NCI-H345 (cell line): ENCODE results near the gene RHOD.

Source experiments
- DNase-seq: peaks from one replicate; lab custom pipeline; 2025; lab: John Stamatoyannopoulos, UW

RHOD gene

DNA sequence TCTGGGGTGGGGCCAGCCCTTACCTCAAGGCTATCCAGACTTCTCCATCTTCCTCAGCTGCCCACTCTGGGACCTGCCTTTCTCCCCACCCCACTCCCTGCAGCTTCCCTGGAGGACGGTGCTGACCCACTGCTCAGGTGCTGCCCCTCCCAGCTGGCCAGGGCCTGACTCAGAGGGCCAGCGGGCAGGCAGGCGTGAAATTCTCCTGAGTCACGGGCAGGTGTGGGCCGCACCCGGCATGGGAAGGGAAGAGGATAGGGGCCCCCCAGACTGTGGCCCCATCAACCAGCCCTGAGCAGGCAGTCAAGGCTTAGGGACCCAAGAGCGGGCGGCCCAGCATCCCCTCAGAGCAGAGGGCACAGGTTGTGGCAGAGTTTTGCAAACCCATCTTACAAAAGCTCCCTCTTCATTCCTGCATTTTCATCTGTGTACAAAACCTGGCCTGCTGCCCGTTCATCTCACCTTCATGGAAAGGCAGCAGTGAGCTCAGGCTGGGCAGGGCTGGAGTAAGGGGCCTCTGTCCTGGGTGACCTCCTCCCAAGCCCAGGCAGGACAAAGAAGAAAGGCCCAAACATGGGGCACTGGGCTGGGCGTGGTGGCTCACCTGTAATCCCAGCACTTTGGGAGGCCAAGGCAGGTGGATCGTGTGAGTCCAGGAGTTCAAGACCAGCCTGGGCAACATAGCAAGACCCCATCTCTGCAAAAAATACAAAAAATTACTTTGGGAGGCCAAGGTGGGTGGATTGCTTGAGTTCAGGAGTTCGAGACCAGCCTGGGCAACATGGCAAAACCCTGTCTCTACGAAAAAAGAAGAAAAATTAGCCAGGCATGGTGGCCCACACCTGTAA lies 6.1 kb downstream of the RHOD start:
- DNase-seq = no peak

DNA sequence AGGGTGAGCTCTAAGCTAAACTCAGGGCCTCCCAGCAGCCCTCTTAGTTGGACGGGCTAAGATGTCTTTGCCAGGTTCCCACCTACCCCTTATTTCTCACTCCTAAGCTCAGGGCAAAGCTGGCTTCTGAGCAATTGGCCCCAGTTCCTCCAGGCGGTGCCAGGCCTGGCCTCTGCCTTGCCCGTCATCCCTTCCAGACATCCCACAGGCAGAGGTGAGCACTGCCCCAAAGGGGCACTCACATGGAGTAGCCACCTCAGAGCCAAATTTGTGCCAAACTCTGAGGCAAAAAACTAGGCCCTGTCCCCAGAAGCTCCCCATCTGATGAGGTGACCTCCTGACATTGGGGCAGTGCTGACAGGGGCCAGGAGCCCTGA lies 9.7 kb downstream of the RHOD start:
- DNase-seq = no peak

DNA sequence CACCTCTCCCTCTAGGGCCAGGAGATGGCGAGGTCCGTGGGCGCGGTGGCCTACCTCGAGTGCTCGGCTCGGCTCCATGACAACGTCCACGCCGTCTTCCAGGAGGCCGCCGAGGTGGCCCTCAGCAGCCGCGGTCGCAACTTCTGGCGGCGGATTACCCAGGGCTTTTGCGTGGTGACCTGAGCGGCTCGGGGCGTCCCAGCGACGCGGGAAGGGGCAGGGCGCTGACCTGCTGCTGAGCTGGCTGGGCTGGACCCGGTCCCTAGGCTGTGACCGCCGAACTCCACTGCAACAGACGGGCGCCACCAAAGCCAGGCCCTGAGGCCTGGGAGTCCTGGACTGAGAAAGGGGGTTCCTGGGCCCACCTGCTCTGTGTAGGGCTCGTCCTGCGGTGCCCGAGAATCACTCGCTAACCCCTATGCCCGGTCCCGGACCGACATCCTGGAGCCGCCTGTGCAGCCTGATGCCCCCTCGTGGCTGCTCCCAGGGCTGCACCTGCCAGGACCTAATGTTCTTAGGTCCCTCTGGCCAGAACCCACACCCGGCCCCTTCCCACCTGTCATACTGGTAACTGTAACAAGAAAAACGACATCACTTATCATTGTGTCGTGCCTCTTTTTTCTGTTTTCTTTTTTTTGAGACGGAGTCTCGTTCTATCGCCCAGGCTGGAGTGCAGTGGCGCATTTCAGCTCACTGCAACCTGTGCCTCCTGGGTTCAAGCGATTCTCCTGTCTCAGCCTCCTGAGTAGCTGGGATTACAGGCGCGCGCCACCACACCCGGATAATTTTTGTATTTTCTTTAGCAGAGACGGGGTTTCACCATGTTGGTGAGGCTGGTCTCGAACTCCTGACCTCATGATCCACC lies 15.0 kb downstream of the RHOD start:
- DNase-seq = peak; percentile 24

DNA sequence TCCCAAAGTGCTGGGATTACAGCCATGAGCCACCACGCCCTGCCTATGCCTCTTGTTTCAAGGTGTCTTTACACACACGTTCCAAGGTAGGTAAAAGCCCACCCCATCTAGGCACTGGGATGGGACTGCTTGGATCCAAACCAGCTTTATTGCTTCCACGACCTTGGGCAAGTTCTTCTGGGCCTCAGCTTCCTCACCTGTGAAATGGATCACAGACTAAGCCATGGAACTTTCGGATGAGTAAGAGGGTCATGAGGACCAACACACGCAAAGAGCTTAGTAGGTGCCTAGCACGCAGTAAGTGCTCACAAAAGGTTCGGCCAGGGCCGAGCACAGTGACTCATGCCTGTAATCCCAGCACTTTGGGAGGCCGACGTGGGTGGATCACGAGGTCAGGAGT lies 15.6 kb downstream of the RHOD start:
- no peak for DNase-seq

DNA sequence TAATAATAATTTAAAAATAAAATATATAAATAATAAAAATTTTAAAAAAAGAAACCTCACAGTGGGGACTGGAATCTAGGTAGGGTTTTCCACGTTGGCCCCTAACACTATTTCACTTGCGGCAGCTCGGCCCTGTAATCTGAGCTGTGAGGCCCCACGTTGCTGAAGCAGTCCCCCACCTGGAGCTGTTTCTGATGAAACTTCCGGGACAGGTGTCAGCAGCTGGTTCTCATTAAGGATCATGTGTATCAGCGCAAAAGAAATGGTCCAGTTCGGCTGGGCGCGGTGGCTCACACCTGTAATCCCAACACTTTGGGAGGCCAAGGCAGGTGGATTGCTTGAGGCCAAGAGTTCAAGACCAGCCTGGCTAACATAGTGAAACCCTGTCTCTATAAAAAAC lies 17.3 kb downstream of the RHOD start:
- DNase-seq = no peak

GRCh38 chr11:67076202-67076601 lies 19.6 kb downstream of the RHOD start:
- no peak for DNase-seq

- no peak for DNase-seq
Measured at GRCh38 chr11:67079065-67079705, 22.5 kb downstream of the RHOD start.

DNA sequence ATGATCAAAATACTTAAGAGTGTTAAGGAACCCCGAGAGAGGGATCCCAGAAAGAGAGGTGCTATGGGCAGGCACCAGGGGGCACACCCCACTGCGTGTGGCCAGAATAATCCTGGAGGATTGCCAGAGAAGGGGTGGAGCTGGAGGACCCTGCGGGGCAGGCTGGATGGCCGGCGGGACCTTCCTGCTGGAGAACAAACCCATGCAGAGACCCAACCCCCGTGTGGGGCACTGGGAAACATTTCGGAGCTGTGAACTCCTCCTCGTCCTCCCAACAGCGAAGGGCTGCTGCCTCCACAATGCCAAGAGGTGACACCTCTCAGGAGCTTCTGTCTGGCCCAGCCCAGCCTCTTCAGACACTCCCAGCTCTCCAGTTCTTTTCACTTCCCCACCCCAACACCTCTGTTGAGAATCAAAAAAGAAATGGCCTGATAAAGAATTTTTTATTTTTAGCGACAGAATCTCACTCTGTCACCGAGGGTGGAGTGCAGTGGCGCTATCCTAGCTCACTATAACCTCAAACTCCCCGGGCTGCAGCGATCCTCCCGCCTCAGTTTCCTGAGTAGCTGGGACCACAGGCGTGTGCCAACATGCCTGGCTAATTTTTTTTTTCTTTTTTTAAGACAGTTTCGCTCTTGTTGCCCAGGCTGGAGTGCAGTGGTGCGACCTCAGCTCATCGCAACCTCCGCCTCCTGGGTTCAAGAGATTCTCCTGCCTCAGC lies 25.6 kb downstream of the RHOD start:
- DNase-seq = no peak

DNA sequence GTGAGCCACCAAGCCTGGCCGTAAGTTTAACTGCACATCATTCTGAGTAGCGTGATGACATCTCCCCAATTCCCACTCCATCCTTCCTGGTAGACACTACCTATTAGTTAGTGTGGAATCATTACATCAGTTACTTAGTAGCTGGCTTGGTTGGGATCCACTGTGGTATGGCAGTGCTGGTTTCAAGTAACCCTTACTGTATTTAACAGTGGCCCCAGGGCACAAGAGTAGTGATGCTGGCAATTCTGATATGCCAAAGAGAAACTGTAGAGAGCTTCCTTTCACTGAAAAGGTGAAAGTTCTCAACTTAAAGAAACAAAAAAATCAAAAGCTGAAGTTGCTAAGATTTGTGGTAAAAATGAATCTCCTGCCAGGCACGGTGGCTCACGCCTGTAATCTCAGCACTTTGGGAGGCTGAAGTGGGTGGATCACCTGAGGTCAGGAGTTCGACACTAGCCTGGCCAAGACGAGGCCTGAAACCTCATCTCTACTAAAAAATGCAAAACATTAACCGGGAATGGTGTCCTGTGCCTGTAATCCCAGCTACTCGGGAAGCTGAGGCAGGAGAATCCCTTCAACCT lies 27.2 kb downstream of the RHOD start:
- no peak for DNase-seq

- DNase-seq = no peak
Measured at GRCh38 chr11:67085617-67086016, 29.0 kb downstream of the RHOD start.

GRCh38 chr11:67090717-67091116 lies 34.1 kb downstream of the RHOD start:
- DNase-seq = no peak

- DNase-seq = no peak
Measured at GRCh38 chr11:67095214-67095507, 38.5 kb downstream of the RHOD start.

- no peak for DNase-seq
Measured at GRCh38 chr11:67098799-67099429, 42.3 kb downstream of the RHOD start.

DNA sequence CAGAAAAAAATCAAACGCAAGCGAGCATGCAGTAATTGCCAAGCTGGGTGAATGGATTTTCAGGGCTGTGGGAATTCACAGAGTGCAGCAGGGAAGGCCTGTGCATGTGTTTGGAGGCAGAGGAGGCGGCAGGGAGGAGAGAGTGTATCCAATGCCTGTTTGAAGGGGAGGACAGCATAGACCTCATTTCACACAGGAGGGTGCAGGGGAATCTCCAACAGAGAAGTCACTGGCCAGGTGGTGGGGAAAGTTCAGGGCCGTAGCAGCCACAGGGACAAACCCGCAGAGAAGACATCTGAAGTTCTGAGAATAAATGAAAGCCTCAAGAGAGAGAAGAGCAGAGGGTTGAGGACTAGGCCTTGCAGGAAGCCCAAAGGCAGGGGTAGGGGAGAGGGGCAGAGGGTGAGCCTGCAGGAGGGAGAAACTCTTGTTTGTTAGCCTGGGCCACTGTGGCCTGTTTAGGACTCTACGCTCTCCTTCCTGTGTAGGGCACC lies 43.2 kb downstream of the RHOD start:
- DNase-seq = no peak

- DNase-seq = no peak
Measured at GRCh38 chr11:67102664-67103063, 46.0 kb downstream of the RHOD start.

- DNase-seq = no peak
Measured at GRCh38 chr11:67105964-67106363, 49.3 kb downstream of the RHOD start.

DNA sequence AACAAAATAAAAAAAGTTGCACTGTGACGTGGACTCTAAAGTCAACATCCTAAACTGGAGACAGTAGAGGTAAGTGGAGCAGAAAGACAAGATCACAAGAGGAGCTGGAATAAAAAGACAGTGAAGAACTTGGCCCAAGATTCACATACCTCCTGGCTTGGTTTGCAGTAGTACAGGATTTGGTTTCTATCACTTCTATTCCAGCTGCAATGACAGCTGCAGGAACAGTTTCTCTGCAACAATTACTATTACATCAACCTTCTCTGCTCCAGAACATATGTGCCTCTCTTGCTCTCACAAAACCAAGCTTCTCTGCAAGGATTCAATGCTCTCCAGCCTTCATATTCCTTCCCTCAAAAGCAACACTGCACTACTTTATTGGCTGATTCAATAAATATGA lies 54.6 kb downstream of the RHOD start:
- no peak for DNase-seq

DNA sequence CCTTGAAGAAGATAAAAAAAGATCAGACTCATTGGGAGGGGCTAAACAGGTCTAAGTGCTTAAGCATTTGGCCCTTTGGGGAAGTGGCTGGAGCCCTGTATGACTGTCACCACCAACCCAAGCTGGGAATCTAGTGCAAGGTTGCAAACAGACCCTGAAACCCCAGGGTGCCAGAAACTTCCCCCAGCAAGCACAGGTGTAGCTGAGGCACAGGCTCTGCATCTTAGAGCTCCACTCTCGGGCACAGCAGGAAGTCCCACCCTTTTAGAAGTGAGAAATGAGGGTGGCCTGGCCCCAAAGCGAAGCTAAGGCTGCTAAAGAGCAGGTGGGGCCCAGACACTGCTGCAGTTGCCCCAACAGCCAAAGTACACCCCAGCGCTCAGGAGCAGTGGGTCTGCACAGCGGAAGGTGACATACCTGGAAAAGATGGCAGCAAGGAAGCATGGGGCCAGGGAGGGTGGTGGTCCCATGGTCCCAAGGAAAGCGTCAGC lies 56.6 kb downstream of the RHOD start:
- DNase-seq = no peak

GRCh38 chr11:67114275-67114896 lies 57.7 kb downstream of the RHOD start:
- no peak for DNase-seq

GRCh38 chr11:67116758-67117105 lies 60.1 kb downstream of the RHOD start:
- no peak for DNase-seq

GRCh38 chr11:67117176-67117575 lies 60.5 kb downstream of the RHOD start:
- DNase-seq = no peak
